Stimulated activated CD4-positive, alpha-beta T cell treated with anti-CD3 and anti-CD28 coated beads, Interleukin-1b, Interleukin-23, amount 100 ng/mL, for 1 hour (primary cell): ENCODE measurements around the gene DHRS13.
A peak's percentile ranks its signal among the peaks of the same experiment; 100 is the strongest.

Experiments used
- DNase-seq, 2 donors: peaks; one replicate each; pipeline ENCODE4 v3.0.0-alpha.2; 2020; ENCODE audit warnings: low read depth in 2 of 2

Gene DHRS13

DNA sequence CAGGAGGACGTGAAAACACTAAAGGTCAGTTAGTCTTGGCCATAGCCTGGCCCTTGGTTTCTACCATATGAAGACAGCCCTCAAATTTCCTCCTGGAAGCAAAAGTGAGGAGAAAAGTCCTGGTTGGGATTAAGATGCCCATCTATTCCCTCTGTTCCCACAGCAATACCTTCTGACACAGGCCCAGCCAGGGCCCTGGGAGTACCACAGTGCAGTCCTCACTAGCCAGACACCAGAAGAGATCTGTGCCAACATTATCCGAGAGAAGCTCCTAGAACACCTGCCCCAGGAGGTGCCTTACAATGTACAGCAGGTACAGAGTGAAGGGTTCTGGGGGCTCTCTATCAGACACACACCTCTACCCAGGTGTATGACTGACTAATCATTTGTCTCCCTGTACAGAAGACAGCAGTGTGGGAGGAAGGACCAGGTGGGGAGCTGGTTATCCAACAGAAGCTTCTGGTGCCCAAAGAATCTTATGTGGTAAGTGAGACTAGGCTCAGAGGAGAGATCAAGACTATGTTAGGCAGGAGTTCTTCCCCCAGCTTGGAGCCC, 44.0 kb downstream of the DHRS13 start:
- DNase-seq = no peak

DNA sequence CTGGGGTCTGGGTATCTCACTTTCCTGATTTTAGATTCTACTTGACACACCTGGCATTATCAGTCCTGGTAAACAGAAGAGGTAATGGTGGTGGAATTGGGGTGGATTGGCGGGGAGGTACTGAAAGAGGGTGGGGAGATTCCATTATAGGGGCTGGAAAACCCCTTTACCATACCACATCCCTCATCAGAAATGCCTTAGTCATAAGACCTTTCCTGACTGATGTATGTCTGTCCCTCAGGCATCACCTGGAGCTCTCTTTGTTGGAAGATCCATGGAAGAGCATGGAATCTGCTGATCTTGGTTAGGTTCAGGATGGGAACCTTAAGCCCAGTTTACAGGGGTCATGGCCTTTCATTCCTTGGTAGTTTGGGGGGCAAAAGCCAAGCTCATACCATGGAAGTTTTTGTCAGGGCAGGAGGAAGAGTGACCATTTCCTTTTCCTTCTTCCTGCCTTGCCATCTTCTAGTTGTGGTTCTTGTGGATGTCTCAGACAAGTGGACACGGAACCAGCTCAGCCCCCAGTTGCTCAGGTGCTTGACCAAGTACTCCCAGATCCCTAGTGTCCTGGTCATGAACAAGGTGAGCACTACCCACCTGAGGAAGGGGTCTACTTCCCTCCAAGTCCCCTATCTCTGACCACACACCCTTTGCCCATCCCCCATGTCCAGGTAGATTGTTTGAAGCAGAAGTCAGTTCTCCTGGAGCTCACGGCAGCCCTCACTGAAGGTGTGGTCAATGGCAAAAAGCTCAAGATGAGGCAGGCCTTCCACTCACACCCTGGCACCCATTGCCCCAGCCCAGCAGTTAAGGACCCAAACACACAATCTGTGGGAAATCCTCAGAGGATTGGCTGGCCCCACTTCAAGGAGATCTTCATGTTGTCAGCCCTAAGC, 44.7 kb downstream of the DHRS13 start:
- DNase-seq = no peak

DNA sequence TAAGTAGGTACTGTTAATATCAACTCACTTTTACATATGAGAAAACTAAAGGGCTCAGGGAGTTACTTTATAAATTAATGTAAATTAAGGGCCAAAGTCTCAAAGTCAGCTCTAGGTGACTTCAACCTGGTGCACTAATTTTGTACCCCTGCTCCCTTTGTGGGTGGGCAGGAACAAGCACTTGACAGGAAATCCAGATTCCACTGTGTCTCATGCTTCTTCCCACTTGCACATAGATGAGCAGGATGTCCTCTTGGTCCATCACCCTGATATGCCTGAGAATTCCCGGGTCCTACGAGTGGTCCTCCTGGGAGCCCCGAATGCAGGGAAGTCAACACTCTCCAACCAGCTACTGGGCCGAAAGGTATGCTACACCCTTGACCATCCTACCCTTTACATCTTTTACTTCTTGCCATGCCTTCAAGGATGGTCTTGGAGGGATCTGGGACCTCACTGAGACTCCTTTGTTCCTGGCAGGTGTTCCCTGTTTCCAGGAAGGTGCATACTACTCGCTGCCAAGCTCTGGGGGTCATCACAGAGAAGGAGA, 46.8 kb downstream of the DHRS13 start:
- no peak for DNase-seq

DNA sequence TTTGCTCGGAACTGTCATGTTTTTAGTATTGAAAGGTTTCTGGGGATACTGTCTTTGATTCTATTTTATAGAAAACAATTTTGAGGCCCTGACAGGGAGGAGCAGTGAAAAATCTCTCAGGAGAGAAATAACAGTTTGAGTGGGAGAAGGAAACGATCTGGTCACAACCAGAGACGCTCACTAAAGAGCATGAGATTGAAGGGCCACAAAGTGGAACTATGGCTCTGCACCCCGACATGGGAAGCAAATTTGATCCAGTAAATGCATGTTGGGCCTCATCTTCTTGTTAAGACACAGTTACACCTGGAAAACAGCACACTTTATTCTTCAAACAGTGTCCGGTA, 47.6 kb downstream of the DHRS13 start:
- no peak for DNase-seq

DNA sequence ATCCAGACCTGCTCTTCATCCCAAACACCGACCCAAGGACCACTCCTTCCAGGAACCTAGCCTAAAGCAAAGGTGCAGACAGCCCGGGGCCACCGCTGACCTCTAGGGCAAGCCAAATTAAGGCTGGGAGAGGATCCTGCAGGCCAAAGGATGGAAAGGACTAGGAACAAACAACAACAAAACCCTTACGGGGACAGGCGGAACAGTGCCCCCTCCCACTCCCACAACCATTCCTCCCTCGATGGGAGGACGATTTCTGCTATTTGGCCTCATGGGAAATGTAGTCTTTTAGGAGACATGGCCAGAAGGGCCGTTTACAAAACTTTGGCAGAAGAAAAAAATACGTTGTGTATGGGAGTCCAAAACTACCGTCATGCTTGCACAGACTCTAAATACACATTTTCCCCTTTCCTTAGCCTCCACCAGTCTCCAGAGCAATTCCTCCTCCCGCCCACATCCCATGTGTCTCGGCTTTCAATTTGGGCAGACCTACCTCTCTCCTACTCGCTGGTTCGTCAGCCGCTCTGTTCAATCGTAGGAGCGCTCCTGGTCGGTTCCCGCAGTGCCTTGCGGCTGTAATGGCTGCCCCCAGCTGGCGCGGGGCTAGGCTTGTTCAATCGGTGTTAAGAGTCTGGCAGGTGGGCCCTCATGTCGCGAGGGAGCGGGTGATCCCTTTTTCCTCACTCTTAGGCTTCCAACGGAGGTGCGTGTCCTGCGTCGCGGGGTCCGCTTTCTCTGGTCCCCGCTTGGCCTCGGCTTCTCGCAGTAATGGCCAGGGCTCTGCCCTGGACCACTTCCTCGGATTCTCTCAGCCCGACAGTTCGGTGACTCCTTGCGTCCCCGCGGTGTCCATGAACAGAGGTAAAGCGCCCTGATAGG, 48.2 kb downstream of the DHRS13 start, which contains the start of gene ERAL1:
Gene ERAL1 (plus strand): TSS at position 560 of the 879 bp plus-strand sequence. CDS start 19 bp downstream, at position 579.
- DNase-seq = peak; percentile 41 to 64

DNA sequence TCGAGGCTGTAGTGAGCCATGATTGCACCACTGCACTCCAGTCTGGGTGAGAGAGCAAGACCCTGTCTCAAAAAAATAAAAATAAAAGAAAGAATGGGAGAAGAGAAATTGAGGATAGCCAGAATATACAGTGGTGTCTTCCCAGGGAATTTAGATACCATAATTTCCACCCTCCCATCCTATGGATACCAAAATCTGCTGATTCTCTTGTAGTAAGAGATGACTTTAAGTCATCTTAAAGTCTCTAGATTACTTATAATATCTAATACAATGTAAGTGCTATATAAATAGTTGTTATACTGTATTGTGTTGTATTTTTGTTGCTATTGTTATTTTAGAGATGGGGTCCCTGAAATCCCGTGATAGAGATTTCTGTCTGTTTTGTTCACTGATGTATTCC, 49.6 kb downstream of the DHRS13 start:
- DNase-seq = no peak

DNA sequence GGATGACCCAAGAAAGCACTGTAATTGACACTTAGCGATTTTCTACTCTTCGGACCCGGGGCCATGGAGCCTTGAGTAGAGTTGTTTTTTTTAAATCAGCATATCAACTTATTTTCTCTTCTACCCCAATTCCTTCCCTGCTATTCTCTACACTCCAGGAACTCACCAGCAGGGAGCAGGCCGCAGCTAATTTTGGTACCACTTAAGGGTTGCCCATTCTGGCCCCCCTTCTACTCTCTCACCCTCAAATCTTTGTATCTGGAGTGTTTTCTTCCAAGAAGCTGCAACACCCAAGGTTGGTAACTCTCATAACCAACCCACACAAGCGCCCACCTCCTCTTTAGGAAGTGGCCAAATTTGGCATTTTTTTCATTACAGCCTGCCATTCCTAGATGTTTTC, 53.6 kb downstream of the DHRS13 start:
- DNase-seq = no peak

DNA sequence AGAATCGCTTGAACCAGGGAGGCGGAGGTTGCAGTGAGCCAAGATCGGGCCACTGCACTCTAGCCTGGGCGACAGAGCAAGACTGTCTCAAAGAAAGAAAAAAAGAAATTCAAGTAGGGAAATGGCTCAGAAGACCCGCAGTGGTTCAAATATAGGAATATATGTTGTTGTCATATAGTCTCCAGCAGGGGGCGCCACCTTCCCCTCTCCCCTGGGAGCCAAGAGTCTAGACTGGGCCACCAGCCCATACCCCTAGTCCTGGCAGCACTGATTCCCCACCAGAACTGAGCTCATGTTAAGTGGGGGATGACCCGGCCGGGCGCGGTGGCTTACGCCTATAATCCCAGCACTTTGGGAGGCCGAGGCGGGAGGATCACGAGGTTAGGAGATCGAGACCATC, 54.2 kb downstream of the DHRS13 start:
- peak in 1 of 2 donors; percentile 47 for DNase-seq
